Upper lobe of left lung (tissue), 4 donors: Measurements from ENCODE around the gene CNTNAP4.

Source experiments
- EP300 ChIP-seq, 4 donors: sonication (generic); formaldehyde crosslinking; IDR thresholded peaks; one replicate each; pipeline ENCODE4 v1.5.1; 2017; ENCODE audit warnings: antibody characterized with exemption in 4 of 4, control low read depth in 2 of 4
- POLR2A ChIP-seq, 4 donors: fragments of 450-650 bp; IDR thresholded peaks; one replicate each; pipeline ENCODE4 v1.5.1; 2016 to 2017; ENCODE audit warnings: antibody characterized with exemption in 4 of 4, mild to moderate bottlenecking in 2 of 4

GRCh38 chr16:76532188-76532973, 255.2 kb downstream of the CNTNAP4 start:
- TF ChIP-seq EP300 (IDR thresholded peaks at IDR 0.05) (no peak), POLR2A (IDR thresholded peaks at IDR 0.05) (no peak)
